HG03460 (cell line): ENCODE measurements around the gene PIGZ.

Experiments
- ATAC-seq: cut with Tn5 transposase; IDR thresholded peaks from one replicate; pipeline ENCODE4 v1.9.1; 2021; ENCODE audit not compliant: unreplicated experiment

Gene PIGZ

DNA sequence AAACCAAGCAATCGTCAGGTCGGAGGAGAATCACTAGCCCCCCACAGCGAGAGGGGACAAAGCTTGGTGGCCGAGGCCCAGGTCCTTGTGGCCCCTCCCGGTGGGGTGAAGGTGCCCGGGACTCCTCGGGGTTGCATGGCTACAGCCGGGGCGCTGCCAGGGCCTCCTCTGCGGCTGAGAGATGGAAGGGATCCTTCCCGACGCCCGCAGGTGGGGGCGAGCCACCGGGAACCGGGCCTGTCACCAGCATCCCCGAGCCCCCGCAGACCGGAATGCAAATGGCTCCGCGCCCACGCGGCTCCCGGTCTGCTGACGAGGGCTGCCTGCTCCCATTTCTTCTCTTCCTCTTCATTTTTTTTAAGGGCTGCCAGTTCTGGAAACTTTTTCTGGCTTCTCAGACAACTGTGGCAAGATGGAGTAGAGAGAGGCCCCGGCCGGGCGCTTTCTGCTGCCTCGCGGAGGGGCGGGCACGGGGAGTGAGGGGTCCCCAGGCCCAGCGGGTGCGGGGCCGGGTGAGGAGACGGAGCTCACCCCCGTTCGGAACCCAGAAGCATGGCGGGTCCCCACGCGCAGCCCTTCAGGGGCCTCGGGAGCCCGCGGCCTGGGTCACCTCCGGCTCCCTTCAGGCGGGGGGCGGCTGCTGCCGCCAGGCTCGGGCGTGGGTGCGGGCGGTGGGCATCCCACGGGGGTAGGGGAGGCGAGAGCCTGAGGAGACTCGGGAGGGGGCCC is 33.5 kb upstream of the PIGZ start:
- ATAC-seq = no peak

- ATAC-seq = no peak
Observed at GRCh38 chr3:197001106-197001971, 32.7 kb upstream of the PIGZ start.

DNA sequence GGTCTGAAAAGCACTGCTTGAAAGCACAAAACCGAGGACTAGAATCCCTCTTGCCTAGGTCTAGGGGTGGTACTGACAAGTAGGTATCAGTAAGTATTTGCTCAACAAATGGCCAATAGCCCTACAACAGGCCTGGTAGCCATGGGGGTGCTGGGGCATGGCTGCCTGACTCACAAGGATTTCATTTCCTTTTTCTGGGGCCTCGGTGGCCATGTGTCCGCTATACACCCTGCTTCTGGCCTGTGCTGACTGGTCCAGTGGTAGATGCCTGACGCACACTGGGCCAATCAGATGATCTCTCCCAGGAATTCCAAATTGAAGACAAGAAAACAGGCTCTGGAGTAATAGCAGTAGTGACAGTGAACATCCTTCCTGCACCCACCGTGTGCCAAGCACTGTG is 31.6 kb upstream of the PIGZ start:
- no peak for ATAC-seq

DNA sequence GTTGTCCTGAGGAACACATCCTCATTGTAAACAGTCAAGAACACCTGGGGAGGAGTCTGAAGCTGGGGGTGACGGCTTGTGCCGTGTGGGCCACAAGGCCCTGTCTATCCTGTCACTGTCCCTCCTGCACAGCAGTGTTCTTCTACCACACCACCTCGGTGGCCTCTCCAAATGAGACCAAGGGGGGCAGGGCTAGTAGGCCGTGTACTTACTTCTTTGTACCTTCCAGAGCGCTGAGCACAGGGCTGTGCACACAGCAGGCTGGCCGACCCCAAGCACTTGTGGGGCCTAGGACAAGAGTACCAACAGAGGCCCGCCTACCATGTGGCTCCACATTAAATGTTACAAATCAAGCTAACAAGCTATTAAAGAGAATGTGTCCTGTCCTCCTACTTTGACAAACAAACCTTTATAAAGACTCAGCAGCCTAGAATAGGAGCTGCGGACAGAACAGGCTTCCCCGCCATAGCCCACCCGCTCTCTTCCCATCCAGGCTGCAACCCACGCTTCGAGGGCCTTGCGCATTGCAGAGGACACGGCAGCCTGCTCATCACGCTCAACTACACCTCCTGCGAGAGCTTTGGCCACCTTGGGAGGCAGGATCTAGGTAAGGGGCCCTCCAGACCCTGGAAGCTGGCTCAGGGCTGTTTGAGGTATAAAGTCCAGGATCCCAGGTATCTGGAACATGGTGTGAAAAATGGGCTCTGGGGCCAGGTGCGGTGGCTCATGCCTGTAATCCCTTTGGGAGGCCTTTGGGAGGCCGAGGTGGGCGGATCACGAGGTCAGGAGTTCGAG is 30.5 kb upstream of the PIGZ start:
- no peak for ATAC-seq

- ATAC-seq = no peak
Observed at GRCh38 chr3:196997311-196997710, 28.7 kb upstream of the PIGZ start.

- no peak for ATAC-seq
Observed at GRCh38 chr3:196996454-196997265, 28.0 kb upstream of the PIGZ start.

GRCh38 chr3:196995646-196996355 is 27.2 kb upstream of the PIGZ start:
- no peak for ATAC-seq

DNA sequence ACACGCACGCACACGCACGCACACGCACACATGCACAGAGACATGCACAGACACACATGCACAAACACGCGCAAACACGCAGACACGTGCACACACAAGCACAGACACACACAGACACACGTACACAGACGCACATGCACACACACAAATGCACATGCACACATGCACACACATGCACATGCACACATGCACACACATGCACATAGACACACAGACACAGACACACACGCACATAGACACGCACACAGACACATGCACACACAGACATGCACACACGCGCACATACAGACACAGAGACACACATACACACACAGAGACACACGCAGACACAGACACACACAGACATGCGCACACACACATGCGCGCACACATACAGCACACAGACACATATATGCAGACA is 26.4 kb upstream of the PIGZ start:
- ATAC-seq = no peak

GRCh38 chr3:196994056-196994455 is 25.4 kb upstream of the PIGZ start:
- no peak for ATAC-seq

DNA sequence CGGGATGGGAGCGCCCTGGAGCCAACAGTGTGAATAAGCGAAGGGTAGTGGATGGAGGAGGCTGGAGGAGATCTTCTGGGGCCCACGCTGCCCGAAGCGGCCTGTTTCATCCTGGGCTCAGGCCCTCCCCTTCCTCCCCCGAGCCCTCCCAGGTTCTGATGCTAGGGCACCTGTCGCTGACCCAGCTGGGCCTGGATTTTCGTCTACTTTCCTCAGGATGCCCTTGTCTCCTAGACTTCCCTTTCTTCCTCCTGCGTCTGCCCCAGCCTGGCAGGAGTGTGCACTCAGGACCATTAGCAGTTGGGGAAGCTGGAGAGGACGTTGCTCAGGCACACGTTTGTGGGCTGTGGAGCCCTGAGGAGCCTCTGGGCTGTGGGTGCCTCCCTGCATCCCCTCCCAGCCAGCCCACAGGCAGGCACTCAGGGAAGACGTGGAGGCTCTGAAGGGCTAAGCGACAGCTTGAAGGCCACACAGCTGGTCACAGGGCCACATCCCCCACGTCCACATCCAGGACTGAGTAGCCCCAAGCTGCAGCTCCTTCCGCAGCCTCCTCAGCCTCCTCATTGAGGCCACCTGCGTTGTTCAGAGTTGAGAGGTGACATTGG is 23.9 kb upstream of the PIGZ start:
- ATAC-seq = no peak

- ATAC-seq = no peak
Observed at GRCh38 chr3:196991581-196992460, 23.2 kb upstream of the PIGZ start.

DNA sequence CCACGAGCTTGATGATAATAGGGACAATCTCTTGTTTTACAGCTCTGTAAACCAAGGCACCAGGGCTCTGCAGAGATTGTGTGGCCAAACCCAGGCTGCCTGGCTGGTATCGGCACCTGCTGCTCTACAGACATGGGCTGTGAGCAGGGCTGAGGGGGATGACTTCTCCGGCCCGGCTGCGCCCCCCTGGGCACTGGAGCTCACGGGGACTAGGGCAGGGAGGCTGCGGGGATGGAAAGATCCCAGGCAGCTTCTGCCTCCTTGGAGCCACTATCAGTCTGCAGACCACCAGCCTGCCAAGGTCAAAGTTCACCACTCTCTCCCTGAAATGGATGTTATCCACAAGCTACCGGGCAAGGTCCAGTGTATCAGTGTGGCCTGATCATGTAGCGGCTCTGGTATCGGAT is 22.0 kb upstream of the PIGZ start:
- no peak for ATAC-seq

DNA sequence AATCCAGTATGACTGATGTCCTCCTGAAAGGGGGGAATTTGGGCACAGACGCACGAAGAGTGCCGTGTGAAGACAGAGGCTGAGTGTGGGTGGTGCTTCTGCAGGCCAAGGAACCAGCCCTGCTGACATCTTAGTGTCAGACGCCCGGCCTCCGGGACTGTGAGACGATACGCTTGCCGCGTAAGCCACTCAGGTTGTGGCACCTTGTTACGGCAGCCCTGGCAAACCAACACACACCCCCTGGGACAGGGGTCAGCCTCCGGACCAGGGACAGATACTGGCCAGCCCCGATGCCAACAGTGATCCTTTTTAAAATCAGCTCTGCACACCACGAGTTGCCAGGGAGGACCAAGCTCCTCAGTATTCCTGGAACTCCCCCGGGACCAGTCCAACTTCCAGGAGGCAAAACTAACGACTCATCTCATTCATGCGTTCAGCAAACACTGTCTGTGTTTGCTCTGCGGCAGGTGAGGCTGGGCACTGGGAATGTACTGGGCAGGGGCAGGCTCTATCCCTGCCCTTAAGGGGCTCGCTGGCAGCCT is 21.2 kb upstream of the PIGZ start:
- no peak for ATAC-seq

DNA sequence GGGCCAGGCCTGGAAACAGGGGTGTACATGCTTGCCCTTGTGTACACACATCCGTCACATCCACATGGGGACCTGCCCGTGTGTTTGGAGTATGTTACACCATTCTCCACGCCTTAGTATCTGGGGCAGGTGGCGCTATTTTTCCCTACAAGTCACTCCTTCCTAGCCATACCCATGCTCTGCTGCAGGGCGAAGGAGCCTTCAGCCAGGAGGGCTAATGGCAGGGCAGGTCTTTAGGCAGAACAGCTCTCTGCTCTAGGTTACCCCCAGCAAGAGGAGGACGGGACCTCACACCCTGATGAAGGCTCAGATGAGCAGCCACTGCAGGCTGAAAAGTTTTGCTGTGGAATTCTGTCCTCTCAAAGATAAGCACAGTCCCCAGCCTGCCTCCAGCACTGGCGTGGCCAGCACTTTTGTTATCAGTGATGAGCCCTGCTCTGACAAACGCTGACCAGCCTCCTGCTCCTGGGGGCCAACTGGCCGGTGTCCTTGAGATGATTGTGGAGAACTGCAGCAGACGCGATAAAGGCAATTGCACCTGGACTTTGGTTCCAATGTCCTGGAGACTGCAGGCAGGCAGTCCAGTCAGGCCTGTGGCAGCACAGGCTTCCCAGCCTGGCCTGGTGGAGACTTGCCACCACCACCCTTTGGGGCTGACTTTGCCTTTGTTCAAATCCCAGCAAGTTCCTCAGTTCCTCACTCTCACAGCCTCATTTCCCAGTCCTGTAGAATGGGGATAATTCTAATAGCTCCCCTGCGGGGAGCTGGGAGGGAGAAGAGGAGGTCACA is 19.8 kb upstream of the PIGZ start:
- ATAC-seq = no peak

DNA sequence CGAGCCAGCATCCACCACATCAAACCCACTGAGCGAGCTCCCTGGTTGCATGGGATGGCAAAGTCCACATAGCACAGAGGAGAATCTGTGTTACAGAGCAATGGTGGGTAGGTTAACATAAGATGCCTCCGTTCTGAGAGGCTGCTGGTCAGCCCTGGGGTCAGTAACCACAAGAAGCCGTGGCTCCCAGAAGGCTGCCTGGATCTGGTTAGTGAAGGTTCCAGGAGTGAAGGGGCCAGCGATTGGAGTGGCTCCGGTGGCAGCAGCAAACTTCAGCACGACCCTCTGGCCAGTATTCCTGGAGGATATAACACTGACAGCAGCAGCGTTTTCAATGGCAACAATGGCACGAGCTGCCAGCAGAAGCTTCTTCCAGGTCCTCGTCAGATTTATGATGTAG is 18.4 kb upstream of the PIGZ start:
- ATAC-seq = no peak

DNA sequence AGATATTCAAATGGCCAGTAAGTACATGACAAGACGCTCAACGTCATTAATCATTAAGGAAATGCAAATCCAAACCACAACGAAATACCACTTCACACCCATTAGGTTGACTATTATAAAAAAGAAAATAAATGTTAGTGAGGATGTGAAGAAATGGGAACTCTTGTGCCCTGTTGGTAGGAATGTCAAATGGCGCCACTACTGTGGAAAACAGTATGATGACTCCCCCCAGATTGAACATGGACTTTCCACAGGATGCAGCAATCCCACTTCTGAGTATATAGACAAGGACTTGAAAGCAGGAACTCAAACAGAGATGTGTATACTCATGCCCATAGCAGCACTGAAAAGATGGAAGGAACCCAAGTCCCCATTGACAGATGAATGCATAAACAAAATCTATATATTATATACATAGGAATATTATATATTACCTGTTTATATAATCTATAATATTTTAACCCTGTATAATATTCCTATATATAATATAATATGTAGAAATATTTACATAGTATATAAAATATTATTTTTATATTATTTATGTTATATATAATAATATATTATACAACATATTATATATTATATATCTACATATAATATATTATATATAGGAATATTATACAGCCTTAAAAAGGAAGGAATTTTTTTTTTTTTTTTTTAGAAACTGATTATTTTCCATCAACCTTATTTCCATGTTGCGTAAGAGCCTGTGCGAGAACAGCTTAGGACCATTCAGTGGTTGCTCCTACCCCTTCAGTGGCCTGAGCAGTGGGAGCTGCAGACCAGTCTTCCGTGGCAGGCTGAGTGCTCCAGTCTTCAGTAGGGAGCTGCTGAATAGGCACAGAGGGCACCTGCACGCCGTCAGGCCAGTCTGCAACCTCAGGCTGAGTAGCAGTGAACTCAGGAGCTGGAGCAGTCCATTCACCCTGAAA is 17.6 kb upstream of the PIGZ start:
- no peak for ATAC-seq

DNA sequence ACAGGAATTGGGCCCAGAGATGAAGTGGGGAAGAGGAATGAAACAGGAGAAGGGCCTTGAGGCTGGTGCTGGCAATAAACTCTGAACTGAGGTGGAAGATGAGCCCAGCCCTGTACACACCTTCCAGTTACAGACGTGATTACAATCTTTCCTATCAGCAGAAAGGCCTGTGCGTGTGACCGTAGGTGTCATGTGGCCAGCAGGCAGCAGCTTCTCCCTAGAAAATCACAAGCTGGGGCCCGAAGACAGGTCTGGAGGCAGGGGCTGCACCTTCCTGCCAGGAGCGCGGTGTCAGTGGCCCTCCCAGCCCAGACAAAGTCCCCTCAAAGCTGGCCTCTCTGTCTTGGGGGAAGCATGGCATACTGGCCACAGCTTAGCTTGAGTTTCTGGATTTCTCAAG is 16.7 kb upstream of the PIGZ start:
- no peak for ATAC-seq
